ENCODE data around the gene CHRNA4. TPM values are rescaled to one million over a fixed set of nuclear protein-coding genes. Genes with fewer than 3 reads are reported as not detected.
A peak's percentile ranks its signal among the peaks of the same experiment; 100 is the strongest.

The CHRNA4 gene
- total and polyA plus RNA-seq, 9 donors: 0.06 to 2.9 (median 0.43) TPM; not detected in 2

GRCh38 chr20:63320616-63321147, 40.5 kb downstream of the CHRNA4 start:
- Histone ChIP-seq H3K27ac (peak overlapping the region in 1 of 2 donors; percentile 2), H3K4me1 (ENCODE audit: insufficient read depth) (no peaks in the 10 kb centered on the region), H3K4me3 (no peak overlapping the region), H3K27me3 (no peaks in the 10 kb centered on the region), H3K36me3 (no peaks in the 10 kb centered on the region), H3K9me3 (no peaks in the 10 kb centered on the region)
- DNase-seq: peak in 2 of 5 donors; percentile 19 to 41
- TF ChIP-seq POLR2A (IDR thresholded peaks at IDR 0.05): no peak
- TF ChIP-seq CTCF (IDR thresholded peaks at IDR 0.05): no peak
- TF ChIP-seq EP300 (IDR thresholded peaks at IDR 0.05): no peak
- 65 to 70% (median 69%) methylated on average over 10 of the region's 10 CpGs for WGBS, 3 donors
- intact Hi-C loops (cut with DNase I): no loop called here

GRCh38 chr20:63320041-63320511, 41.1 kb downstream of the CHRNA4 start:
- no peak for TF ChIP-seq POLR2A (IDR thresholded peaks at IDR 0.05)
- TF ChIP-seq CTCF (IDR thresholded peaks at IDR 0.05): no peak
- TF ChIP-seq EP300 (IDR thresholded peaks at IDR 0.05): no peak
- 41 to 62% (median 45%) methylated on average over 20 to 23 of the region's 23 CpGs for WGBS, 3 donors
- intact Hi-C loops (cut with DNase I): no loop called here
- Histone ChIP-seq H3K4me1 (ENCODE audit: insufficient read depth) (no peaks in the 10 kb centered on the region), H3K27ac (no peak overlapping the region), H3K9me3 (no peaks in the 10 kb centered on the region), H3K27me3 (no peaks in the 10 kb centered on the region), H3K36me3 (no peaks in the 10 kb centered on the region), H3K4me3 (no peak overlapping the region)
- peak in 3 of 5 donors; percentile 9 to 32 (median 24) for DNase-seq

GRCh38 chr20:63319164-63320040, 41.7 kb downstream of the CHRNA4 start:
- DNase-seq: peak in 3 of 5 donors; percentile 10 to 35 (median 20)
- 68 to 74% (median 71%) methylated on average over 21 to 25 of the region's 25 CpGs for WGBS, 3 donors
- no peaks in the 10 kb centered on the region for H3K4me1 ChIP-seq (ENCODE audit: insufficient read depth)
- TF ChIP-seq EP300 (IDR thresholded peaks at IDR 0.05) (no peak), POLR2A (IDR thresholded peaks at IDR 0.05) (no peak), CTCF (IDR thresholded peaks at IDR 0.05) (no peak)
- H3K27me3 ChIP-seq: no peaks in the 10 kb centered on the region
- no peaks in the 10 kb centered on the region for H3K36me3 ChIP-seq
- H3K27ac ChIP-seq: no peak overlapping the region
- no peaks in the 10 kb centered on the region for H3K9me3 ChIP-seq
- intact Hi-C loops (cut with DNase I): no loop called here
- H3K4me3 ChIP-seq: no peak overlapping the region

- 90 to 93% (median 92%) methylated on average over 23 to 24 of the region's 24 CpGs for WGBS, 3 donors
- no peaks in the 10 kb centered on the region for H3K36me3 ChIP-seq
- H3K4me3 ChIP-seq: no peak overlapping the region
- no peaks in the 10 kb centered on the region for H3K4me1 ChIP-seq (ENCODE audit: insufficient read depth)
- intact Hi-C loops (cut with DNase I): no loop called here
- no peaks in the 10 kb centered on the region for H3K27me3 ChIP-seq
- H3K9me3 ChIP-seq: no peaks in the 10 kb centered on the region
- H3K27ac ChIP-seq: no peak overlapping the region
- peak in 4 of 5 donors; percentile 5 to 23 (median 14) for DNase-seq
- TF ChIP-seq POLR2A (IDR thresholded peaks at IDR 0.05) (no peak), EP300 (IDR thresholded peaks at IDR 0.05) (no peak), CTCF (IDR thresholded peaks at IDR 0.05) (no peak)
These were observed 42.6 kb downstream of the CHRNA4 start for GRCh38 chr20:63318391-63319163.
